Measurements from ENCODE around the gene RNF166. TPM values are rescaled to one million over a fixed set of nuclear protein-coding genes. Genes with fewer than 3 reads are reported as not detected.

Gene RNF166
- polyA plus RNA-seq, 1 donor: 14.6 TPM

GRCh38 chr16:88691129-88691813 lies 14.9 kb downstream of the RNF166 start:
- DNase-seq: no peak

- DNase-seq: no peak
Measured at GRCh38 chr16:88690341-88691128, 15.7 kb downstream of the RNF166 start.

GRCh38 chr16:88688013-88688778 lies 18.0 kb downstream of the RNF166 start:
- DNase-seq: no peak

- DNase-seq: no peak
Measured at GRCh38 chr16:88687676-88688012, 18.6 kb downstream of the RNF166 start.

- DNase-seq: no peak
Measured at GRCh38 chr16:88687254-88687576, 19.0 kb downstream of the RNF166 start.

GRCh38 chr16:88686439-88687253 lies 19.6 kb downstream of the RNF166 start, which contains the start of gene SNAI3:
Gene SNAI3 (minus strand): TSS chr16:88686507. CDS start chr16:88686406, 101 bp downstream.
- DNase-seq: peak; percentile 66

- DNase-seq: no peak
Measured at GRCh38 chr16:88686062-88686438, 20.2 kb downstream of the RNF166 start.

GRCh38 chr16:88685156-88686061 lies 20.8 kb downstream of the RNF166 start:
- no peak for DNase-seq

- DNase-seq: no peak
Measured at GRCh38 chr16:88684569-88685155, 21.5 kb downstream of the RNF166 start.

- DNase-seq: no peak
Measured at GRCh38 chr16:88681709-88682451, 24.3 kb downstream of the RNF166 start.

GRCh38 chr16:88681084-88681680 lies 25.0 kb downstream of the RNF166 start:
- no peak for DNase-seq

- DNase-seq: no peak
Measured at GRCh38 chr16:88680554-88681083, 25.6 kb downstream of the RNF166 start.

- DNase-seq: no peak
Measured at GRCh38 chr16:88678224-88678979, 27.8 kb downstream of the RNF166 start.

- DNase-seq: no peak
Measured at GRCh38 chr16:88677721-88678120, 28.5 kb downstream of the RNF166 start.

- no peak for DNase-seq
Measured at GRCh38 chr16:88676502-88677242, 29.5 kb downstream of the RNF166 start.

- no peak for DNase-seq
Measured at GRCh38 chr16:88673716-88674379, 32.4 kb downstream of the RNF166 start.

GRCh38 chr16:88672776-88673175 lies 33.4 kb downstream of the RNF166 start:
- DNase-seq: no peak

- DNase-seq: no peak
Measured at GRCh38 chr16:88671806-88672205, 34.4 kb downstream of the RNF166 start.
